ENCODE results near the gene RCAN1.

The RCAN1 gene

DNA sequence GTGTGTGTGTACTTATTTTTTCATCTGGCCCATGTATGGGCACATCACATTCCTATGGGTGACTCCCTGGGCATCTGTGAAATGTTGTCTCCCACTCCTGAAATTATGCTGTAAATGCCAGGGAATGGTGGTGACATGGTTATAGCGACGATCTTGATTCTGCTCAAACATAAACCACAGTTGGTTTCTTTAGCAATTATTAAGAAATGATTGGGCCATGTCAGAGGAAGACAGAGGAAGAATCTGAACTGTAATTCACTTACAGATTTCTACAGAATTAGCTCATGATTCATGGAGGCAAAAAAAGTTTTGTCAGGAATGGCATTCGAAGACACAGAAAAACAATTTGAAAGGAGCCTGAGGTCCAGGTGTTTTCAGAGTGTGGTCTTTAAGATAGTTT is 77.1 kb downstream of the RCAN1 start:
- ChIA-PET CTCF (interaction anchor here (1.0 to 1.2 kb wide), 2 partner anchors 9 to 65 kb away, joined by 3 read pairs; no protein-coding TSS in a partner anchor), POLR2A (no interaction called here)
- no peak overlapping the region for H3K4me3 ChIP-seq (ENCODE audit: low read depth, low read length)
- H3K4me1 ChIP-seq (ENCODE audit: control insufficient read depth, insufficient read depth, low read length), result no peaks in the 10 kb centered on the region
- H3K36me3 ChIP-seq (ENCODE audit: control insufficient read depth in 2 of 2, insufficient read depth in 1 of 2, low read length in 2 of 2), result no peaks in the 10 kb centered on the region
- H3K9me3 ChIP-seq (ENCODE audit: control insufficient read depth, insufficient read depth, low read depth, low read length), result no peaks in the 10 kb centered on the region
- H3K27ac ChIP-seq (ENCODE audit: extremely low read depth, low read depth, low read length), result no peak overlapping the region
- no peak for TF ChIP-seq ZNF701 (tag by site-specific recombination; IDR thresholded peaks at IDR 0.05)
- TF ChIP-seq ZNF521 (tag by site-specific recombination; IDR thresholded peaks at IDR 0.05), result no peak
- no peak for TF ChIP-seq ZNF302 (tag by site-specific recombination; IDR thresholded peaks at IDR 0.05; ENCODE audit: low read depth)
- no peak for TF ChIP-seq ZNF510 (tag by site-specific recombination; IDR thresholded peaks at IDR 0.05; ENCODE audit: insufficient replicate concordance)
- no peak for TF ChIP-seq ZNF138 (tag by site-specific recombination; IDR thresholded peaks at IDR 0.05; ENCODE audit: borderline replicate concordance)
- TF ChIP-seq ZNF548 (tag by site-specific recombination; IDR thresholded peaks at IDR 0.05), result no peak
- no peak for TF ChIP-seq ZFP3 (tag by site-specific recombination; IDR thresholded peaks at IDR 0.05; ENCODE audit: low read depth)
- no peak for TF ChIP-seq KLF9 (tag by site-specific recombination; IDR thresholded peaks at IDR 0.05; ENCODE audit: low read depth)
- no peak for TF ChIP-seq ZNF776 (tag by site-specific recombination; IDR thresholded peaks at IDR 0.05; ENCODE audit: borderline replicate concordance)
- TF ChIP-seq ZBTB44 (tag by site-specific recombination; IDR thresholded peaks at IDR 0.05), result no peak
- TF ChIP-seq ZNF670 (tag by site-specific recombination; IDR thresholded peaks at IDR 0.05; ENCODE audit: low read depth), result no peak
- TF ChIP-seq ZNF311 (tag by site-specific recombination; IDR thresholded peaks at IDR 0.05; ENCODE audit: borderline replicate concordance), result no peak
- TF ChIP-seq OVOL3 (tag by site-specific recombination; IDR thresholded peaks at IDR 0.05), result no peak
- TF ChIP-seq, protein P1, sequence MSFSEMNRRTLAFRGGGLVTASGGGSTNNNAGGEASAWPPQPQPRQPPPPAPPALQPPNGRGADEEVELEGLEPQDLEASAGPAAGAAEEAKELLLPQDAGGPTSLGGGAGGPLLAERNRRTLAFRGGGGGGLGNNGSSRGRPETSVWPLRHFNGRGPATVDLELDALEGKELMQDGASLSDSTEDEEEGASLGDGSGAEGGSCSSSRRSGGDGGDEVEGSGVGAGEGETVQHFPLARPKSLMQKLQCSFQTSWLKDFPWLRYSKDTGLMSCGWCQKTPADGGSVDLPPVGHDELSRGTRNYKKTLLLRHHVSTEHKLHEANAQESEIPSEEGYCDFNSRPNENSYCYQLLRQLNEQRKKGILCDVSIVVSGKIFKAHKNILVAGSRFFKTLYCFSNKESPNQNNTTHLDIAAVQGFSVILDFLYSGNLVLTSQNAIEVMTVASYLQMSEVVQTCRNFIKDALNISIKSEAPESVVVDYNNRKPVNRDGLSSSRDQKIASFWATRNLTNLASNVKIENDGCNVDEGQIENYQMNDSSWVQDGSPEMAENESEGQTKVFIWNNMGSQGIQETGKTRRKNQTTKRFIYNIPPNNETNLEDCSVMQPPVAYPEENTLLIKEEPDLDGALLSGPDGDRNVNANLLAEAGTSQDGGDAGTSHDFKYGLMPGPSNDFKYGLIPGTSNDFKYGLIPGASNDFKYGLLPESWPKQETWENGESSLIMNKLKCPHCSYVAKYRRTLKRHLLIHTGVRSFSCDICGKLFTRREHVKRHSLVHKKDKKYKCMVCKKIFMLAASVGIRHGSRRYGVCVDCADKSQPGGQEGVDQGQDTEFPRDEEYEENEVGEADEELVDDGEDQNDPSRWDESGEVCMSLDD (tag by site-specific recombination; IDR thresholded peaks at IDR 0.05), result no peak
- no peak for TF ChIP-seq ZNF777 (tag by site-specific recombination; IDR thresholded peaks at IDR 0.05; ENCODE audit: borderline replicate concordance)
- TF ChIP-seq SCRT2 (tag by site-specific recombination; IDR thresholded peaks at IDR 0.05), result no peak

DNA sequence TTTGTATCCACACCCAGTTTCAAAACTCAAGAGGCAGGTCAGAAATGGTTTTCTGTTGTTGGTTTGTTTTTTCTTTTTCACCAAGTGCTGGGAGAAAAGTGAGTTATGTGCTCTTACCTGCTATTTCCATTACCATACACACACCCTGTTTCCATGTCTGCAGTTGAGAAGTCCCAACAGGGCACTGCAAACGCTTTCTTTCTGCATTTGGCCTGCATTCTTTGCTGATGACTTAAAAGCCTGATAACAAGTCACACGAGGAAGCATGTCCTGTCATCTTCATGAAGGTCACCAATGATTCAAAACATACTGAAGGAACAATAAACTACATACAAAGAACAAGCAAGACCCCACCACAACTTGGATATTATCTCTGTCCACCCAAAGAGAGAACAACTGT is 78.1 kb downstream of the RCAN1 start:
- H3K9me3 ChIP-seq (ENCODE audit: control insufficient read depth, insufficient read depth, low read depth, low read length), result no peaks in the 10 kb centered on the region
- H3K27ac ChIP-seq (ENCODE audit: extremely low read depth, low read depth, low read length), result no peak overlapping the region
- no peak overlapping the region for H3K4me3 ChIP-seq (ENCODE audit: low read depth, low read length)
- ChIA-PET CTCF (interaction anchor here (0.6 to 1.2 kb wide), 3 partner anchors 26 to 198 kb away, joined by 3 to 4 read pairs (median 3); no protein-coding TSS in a partner anchor), POLR2A (no interaction called here)
- H3K36me3 ChIP-seq (ENCODE audit: control insufficient read depth in 2 of 2, insufficient read depth in 1 of 2, low read length in 2 of 2), result no peaks in the 10 kb centered on the region
- no peaks in the 10 kb centered on the region for H3K4me1 ChIP-seq (ENCODE audit: control insufficient read depth, insufficient read depth, low read length)
- TF ChIP-seq RBAK (tag by site-specific recombination; IDR thresholded peaks at IDR 0.05), result no peak

DNA sequence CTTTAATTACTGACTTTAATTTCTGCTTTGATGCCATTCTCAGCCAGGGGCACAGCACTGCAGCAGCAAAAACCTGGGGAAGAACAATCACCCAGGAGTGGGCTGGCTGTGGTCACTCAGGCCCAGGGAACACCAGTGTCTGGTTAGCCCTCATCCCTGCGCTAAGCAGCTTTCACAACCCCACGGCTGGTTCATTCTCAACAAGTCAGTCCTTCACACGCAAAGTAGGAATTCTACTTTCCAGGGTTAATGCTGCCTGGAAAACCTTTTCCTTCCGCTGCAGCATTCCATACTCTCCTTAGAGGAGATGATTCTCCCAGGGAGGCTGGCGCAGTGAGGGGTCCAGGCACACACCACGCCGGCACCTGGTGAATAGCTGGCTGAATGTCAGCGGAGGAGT is 78.6 kb downstream of the RCAN1 start:
- H3K36me3 ChIP-seq (ENCODE audit: control insufficient read depth in 2 of 2, insufficient read depth in 1 of 2, low read length in 2 of 2), result no peaks in the 10 kb centered on the region
- POLR2A ChIA-PET, result no interaction called here
- CTCF ChIA-PET, result interaction anchor here (1.1 kb wide), 1 partner anchor 25 kb away, joined by 4 read pairs; no protein-coding TSS in a partner anchor
- no peak overlapping the region for H3K4me3 ChIP-seq (ENCODE audit: low read depth, low read length)
- H3K9me3 ChIP-seq (ENCODE audit: control insufficient read depth, insufficient read depth, low read depth, low read length), result no peaks in the 10 kb centered on the region
- H3K4me1 ChIP-seq (ENCODE audit: control insufficient read depth, insufficient read depth, low read length), result no peaks in the 10 kb centered on the region
- H3K27ac ChIP-seq (ENCODE audit: extremely low read depth, low read depth, low read length), result no peak overlapping the region
- TF ChIP-seq ZNF391 (tag by site-specific recombination; IDR thresholded peaks at IDR 0.05; ENCODE audit: borderline replicate concordance, low read depth) (no peak), ZNF221 (tag by site-specific recombination; IDR thresholded peaks at IDR 0.05; ENCODE audit: borderline replicate concordance) (no peak), ZNF184 (tag by site-specific recombination; IDR thresholded peaks at IDR 0.05) (no peak), ZNF596 (tag by site-specific recombination; IDR thresholded peaks at IDR 0.05) (no peak), MZF1 (tag by site-specific recombination; IDR thresholded peaks at IDR 0.05; ENCODE audit: borderline replicate concordance) (no peak), ZNF10 (tag by site-specific recombination; IDR thresholded peaks at IDR 0.05) (no peak), ZNF624 (tag by site-specific recombination; IDR thresholded peaks at IDR 0.05) (no peak), ZNF707 (tag by site-specific recombination; IDR thresholded peaks at IDR 0.05) (no peak), ZNF223 (tag by site-specific recombination; IDR thresholded peaks at IDR 0.05) (no peak)
- TF ChIP-seq, protein P2, sequence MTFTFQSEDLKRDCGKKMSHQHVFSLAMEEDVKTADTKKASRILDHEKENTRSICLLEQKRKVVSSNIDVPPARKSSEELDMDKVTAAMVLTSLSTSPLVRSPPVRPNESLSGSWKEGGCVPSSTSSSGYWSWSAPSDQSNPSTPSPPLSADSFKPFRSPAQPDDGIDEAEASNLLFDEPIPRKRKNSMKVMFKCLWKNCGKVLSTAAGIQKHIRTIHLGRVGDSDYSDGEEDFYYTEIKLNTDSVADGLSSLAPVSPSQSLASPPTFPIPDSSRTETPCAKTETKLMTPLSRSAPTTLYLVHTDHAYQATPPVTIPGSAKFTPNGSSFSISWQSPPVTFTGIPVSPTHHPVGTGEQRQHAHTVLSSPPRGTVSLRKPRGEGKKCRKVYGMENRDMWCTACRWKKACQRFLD (tag by site-specific recombination; IDR thresholded peaks at IDR 0.05), result no peak
